Fibroblast of villous mesenchyme (primary cell): ENCODE results near the gene ZNF581. TPM values are rescaled to one million over a fixed set of nuclear protein-coding genes. Genes with fewer than 3 reads are reported as not detected.

Source experiments
- DNase-seq: peaks from one replicate; pipeline ENCODE4 v3.0.0-alpha.2; 2010; ENCODE audit warnings: low read depth
- H3K4me3 ChIP-seq: 2 replicates; pipeline ENCODE4 v1.5.1; 2011; ENCODE audit warnings: low read depth, mild to moderate bottlenecking, low read length
- total RNA-seq: library from RNA; depleted of rRNA; stranded (reverse); fragments of >200 nt; gene quantifications from 2 replicates; pipeline ENCODE4 v1.2.3, GENCODE V29; 2012
- TF ChIP-seq, protein P1 (sequence below): IDR thresholded peaks from 2 replicates; pipeline ENCODE4 v1.5.1; 2012; ENCODE audit warnings: low read depth, mild to moderate bottlenecking, low read length; ENCODE audit not compliant: insufficient read depth

ZNF581 gene
- total RNA-seq, 1 donor = 13.0 TPM

DNA sequence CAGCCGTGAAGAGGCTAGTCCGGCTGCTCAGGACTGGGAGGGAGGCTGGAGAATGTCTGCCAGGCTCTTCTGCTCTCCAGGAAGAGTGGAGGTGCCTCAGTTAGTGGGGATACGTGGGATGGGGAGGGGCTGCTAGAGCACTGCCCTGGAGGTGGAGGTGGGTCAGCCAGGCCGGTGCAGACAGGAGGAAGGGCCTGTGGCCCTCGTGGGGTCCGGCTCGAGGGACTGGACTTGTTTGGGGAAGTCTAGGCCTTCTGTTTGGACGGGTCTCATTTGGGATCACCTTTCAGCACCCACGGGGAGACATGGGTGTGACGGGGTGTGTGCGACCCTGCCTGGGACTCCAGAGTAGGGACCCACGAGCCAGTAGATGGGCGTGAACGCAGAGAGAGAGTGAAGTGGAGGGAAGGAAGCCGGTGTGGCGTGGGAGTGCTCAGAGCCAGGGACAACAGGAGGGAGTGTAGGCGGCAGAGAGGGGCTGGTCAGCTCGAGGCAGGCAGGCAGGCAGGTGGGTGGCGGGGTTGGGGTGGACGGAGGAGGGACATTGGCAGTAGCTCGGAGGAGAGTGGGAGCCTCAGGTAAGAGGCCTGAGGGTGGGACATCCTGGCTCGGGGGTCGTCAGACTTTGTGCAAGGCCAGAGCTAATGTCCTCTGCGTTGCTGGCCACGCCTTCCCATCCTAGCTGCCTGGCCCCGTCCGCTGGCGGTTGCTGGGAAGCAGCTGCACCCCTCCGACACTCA is 43.0 kb downstream of the ZNF581 start:
- DNase-seq = no peak
- TF ChIP-seq, protein P1, sequence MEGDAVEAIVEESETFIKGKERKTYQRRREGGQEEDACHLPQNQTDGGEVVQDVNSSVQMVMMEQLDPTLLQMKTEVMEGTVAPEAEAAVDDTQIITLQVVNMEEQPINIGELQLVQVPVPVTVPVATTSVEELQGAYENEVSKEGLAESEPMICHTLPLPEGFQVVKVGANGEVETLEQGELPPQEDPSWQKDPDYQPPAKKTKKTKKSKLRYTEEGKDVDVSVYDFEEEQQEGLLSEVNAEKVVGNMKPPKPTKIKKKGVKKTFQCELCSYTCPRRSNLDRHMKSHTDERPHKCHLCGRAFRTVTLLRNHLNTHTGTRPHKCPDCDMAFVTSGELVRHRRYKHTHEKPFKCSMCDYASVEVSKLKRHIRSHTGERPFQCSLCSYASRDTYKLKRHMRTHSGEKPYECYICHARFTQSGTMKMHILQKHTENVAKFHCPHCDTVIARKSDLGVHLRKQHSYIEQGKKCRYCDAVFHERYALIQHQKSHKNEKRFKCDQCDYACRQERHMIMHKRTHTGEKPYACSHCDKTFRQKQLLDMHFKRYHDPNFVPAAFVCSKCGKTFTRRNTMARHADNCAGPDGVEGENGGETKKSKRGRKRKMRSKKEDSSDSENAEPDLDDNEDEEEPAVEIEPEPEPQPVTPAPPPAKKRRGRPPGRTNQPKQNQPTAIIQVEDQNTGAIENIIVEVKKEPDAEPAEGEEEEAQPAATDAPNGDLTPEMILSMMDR = no peak
- H3K4me3 ChIP-seq = no peak overlapping the region

DNA sequence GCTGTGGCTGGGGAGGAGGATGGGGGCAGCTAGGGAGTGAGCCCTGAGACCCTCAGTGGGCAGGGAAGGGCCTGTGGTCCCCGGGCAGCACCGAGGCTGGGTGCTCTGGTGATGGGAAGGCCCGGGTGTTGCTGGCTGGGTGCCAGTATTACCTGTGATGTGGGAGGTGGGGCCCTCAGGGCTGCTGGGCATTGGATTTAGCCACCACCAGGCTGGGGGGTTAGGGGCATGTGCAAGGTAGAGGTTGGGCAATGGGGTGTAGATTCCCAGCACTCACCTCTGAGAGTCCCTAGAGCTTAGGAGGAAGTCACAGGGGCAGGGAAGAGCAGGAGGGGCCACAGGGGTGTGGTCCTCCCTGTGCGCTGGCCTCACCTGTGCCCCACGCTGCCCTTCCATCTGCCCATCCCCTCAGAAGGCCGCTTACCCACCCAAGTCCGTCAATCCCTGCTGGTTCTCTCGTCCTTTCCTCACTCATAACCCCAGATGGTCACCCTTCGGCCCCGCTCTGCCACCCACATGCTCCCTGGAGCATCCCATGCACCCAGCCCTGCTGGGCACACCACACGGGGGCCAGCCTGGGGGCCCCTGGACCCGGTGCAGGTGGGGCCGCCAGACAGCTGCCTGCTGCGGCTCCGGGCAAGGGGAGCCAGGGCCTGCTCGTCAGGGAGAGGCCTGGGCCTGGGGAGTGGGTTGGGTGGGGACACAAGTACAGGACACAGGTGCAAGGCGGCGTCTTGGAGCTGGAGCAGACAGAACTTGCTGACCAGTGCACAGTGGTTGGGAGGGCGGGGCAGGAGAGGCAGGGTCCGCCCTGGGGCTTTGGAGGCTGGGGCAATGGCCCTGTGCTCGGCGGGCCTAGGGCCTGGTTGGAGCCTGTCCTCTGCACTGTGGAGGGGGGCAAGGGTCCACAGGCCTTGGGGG is 44.1 kb downstream of the ZNF581 start:
- DNase-seq = no peak
- no peak overlapping the region for H3K4me3 ChIP-seq
- TF ChIP-seq, protein P1 = no peak

DNA sequence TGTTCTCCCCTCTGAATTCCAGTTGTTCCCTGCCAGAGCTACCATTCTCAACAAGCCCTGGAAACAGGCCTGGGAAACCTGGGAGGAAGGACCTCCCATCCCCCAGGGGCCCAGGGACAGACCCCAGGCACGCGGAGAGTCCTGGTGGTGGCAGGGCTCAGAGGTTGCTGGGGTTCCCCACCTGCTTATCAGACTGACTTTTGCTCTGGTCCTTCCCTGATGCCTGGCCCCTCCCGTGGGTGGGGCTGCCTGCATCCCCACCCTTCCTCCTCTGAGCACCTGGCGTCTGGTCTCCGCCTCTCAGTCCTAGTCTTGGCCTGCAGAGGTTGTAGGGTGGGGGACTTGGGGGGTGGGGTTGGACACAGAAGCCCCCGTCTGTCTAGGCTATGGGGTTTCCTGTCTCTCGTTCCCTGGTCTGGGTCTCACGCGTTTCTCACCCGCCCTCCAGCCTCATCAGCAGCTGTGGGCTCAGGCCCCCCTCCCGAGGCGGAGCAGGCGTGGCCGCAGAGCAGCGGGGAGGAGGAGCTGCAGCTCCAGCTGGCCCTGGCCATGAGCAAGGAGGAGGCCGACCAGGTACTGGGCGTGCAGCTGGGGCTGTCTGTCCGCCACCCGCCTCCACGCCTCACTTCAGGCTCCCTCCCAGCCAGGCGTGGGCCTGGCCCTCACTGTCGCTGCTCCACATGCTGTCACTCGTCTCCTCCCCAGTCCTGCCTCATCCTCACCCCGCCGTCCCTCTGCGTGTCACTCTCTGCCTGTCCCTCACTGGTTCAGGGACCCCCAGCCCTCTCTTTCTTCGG is 45.2 kb downstream of the ZNF581 start:
- peak; percentile 8 for DNase-seq
- no peak overlapping the region for H3K4me3 ChIP-seq
- TF ChIP-seq, protein P1 = no peak

DNA sequence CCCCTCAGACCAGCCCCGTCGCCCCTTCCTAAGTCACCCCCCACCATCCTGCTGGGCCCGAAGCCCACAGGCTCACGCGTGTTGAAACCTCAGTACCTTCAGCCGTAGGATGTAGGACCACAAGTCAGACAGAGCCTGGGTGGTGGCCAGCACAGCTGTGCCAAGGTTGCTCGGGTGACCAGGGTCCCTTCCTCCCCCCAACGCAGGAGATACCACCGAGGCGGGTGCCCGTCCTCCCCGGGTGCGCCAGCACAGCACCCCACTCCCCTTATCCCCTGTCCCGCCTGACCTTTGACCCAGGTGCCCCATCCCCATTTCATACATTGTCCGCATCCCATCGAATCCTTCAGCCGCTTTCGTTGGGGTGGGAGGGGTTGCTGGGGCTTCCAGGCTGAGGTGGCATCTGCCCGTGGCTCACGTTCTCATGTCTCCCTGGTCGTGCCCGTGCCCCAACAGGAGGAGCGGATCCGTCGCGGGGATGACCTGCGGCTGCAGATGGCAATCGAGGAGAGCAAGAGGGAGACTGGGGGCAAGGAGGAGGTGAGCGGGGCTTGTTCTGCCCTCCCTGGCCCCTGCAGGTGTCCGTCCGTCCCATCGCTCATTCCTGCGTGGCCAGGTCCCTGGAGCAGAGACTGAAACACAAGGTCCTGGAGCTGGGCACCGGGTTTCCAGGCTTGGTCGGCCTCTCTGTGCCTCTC is 46.1 kb downstream of the ZNF581 start:
- TF ChIP-seq, protein P1 = no peak
- no peak for DNase-seq
- no peak overlapping the region for H3K4me3 ChIP-seq

DNA sequence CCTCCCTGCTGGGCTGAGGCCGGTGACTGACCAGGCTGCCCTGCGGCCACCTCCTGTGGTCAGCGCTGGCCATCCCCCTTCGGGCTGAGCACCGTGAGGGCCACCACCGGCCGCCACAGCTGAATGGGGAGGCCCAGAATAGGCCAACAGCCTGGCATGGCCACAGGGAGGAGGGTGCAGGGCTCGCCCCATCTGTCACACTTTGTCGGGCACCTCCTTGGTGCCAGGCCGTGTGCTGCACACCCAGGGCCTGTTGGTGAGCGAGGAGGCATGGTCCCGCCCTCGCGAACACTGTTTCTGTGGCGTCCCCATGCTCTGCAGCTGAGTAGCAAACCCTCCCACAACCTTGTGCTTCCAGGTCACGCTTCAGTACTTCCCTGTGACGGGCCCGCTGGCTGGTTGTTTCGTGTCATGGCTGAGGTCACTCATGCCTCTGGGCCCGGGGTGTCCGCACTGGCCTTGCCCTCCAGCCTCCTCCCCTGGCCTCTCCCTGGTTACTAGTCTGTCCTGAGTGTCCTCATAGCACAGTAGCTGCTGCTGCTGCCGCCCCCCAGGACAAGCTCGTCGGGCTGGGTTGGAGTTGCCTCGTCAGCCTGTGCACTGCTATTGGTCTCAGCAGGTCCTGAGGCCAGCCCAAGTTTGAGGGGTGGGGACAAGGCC is 46.8 kb downstream of the ZNF581 start:
- no peak for DNase-seq
- H3K4me3 ChIP-seq = no peak overlapping the region
- TF ChIP-seq, protein P1 = no peak
